22Rv1 (cell line): ENCODE data around the gene SLC35E4.

ENCODE experiments used
- H3K27ac ChIP-seq: fragments of 450-650 bp; 2 replicates; pipeline ENCODE4 v1.5.1; 2017
- CTCF ChIP-seq: fragments of 450-650 bp; IDR thresholded peaks from 2 replicates; pipeline ENCODE4 v1.5.1; 2017; ENCODE audit warnings: mild to moderate bottlenecking
- ZFX ChIP-seq: fragments of 450-650 bp; IDR thresholded peaks from 2 replicates; pipeline ENCODE4 v1.6.1; 2017; ENCODE audit warnings: antibody characterized with exemption, borderline replicate concordance

SLC35E4 gene

GRCh38 chr22:30598986-30599385 lies 36.6 kb upstream of the SLC35E4 start:
- TF ChIP-seq ZFX: no peak
- TF ChIP-seq CTCF: no peak

GRCh38 chr22:30600921-30601320 lies 34.7 kb upstream of the SLC35E4 start:
- no peak overlapping the region for H3K27ac ChIP-seq
- no peak for TF ChIP-seq ZFX

More at GRCh38 chr22:30598986-30599385, 36.6 kb upstream of the SLC35E4 start:
- peak overlapping the region; percentile 69; the same call in 1 of the 2 replicates for H3K27ac ChIP-seq

GRCh38 chr22:30601464-30601863 lies 34.1 kb upstream of the SLC35E4 start:
- H3K27ac ChIP-seq: no peak overlapping the region
- TF ChIP-seq ZFX: no peak
- no peak for TF ChIP-seq CTCF

GRCh38 chr22:30602049-30602448 lies 33.5 kb upstream of the SLC35E4 start:
- no peak overlapping the region for H3K27ac ChIP-seq
- TF ChIP-seq CTCF: peak; percentile 53
- TF ChIP-seq ZFX: no peak

- H3K27ac ChIP-seq: no peak overlapping the region
- TF ChIP-seq CTCF (no peak), ZFX (no peak)
Measured at GRCh38 chr22:30603801-30604200, 31.8 kb upstream of the SLC35E4 start.

- TF ChIP-seq CTCF (no peak), ZFX (no peak)
- no peak overlapping the region for H3K27ac ChIP-seq
Measured at GRCh38 chr22:30604723-30605122, 30.9 kb upstream of the SLC35E4 start.

- TF ChIP-seq ZFX (no peak), CTCF (peak; percentile 87)
- H3K27ac ChIP-seq: no peak overlapping the region
Measured at GRCh38 chr22:30605449-30606110, 30.0 kb upstream of the SLC35E4 start.
